ENCODE data around the gene MSRB1. TPM values are rescaled to one million over a fixed set of nuclear protein-coding genes. Genes with fewer than 3 reads are reported as not detected.

MSRB1 gene
- total and polyA plus RNA-seq, 11 donors, result 12.4 to 70.2 (median 33.7) TPM

GRCh38 chr16:1989209-1990100 is 46.5 kb upstream of the MSRB1 start, which contains the start of gene SYNGR3:
Gene SYNGR3 (plus strand): TSS chr16:1989970. CDS start chr16:1990103, 133 bp downstream.
- H3K36me3 ChIP-seq, result peaks cover 0 to 20% (median 13%) of the 10 kb centered on the region in 9 donors
- intact Hi-C loops (cut with DNase I), result loop anchor here in 1 of 10 donors (10.0 kb wide), 1 partner anchor 125 kb away; no protein-coding TSS in a partner anchor
- DNase-seq, result no peak
- no peak for TF ChIP-seq POLR2A (IDR thresholded peaks at IDR 0.05)
- no peak for TF ChIP-seq CTCF (IDR thresholded peaks at IDR 0.05)
- no peak within 1 kb of the TSS for H3K27ac ChIP-seq
- WGBS, 4 donors, result 5 to 21% (median 10%) methylated on average over 15 to 67 of the region's 67 CpGs
- peaks cover 11 to 39% (median 30%) of the 10 kb centered on the region in 9 donors for H3K27me3 ChIP-seq
- H3K9me3 ChIP-seq, result no peaks in the 10 kb centered on the region
- H3K4me1 ChIP-seq, result peaks cover 8 to 47% (median 27%) of the 10 kb centered on the region in 12 donors
- no peak for ATAC-seq
- peak within 1 kb of the TSS in 7 of 12 donors; percentile 13 to 59 (median 30) for H3K4me3 ChIP-seq

GRCh38 chr16:1987198-1987597 is 44.2 kb upstream of the MSRB1 start:
- DNase-seq, result no peak
- TF ChIP-seq CTCF (IDR thresholded peaks at IDR 0.05) (no peak), POLR2A (IDR thresholded peaks at IDR 0.05) (no peak)
- intact Hi-C loops (cut with DNase I), result no loop called here
- H3K36me3 ChIP-seq, result peaks cover 0 to 20% (median 13%) of the 10 kb centered on the region in 9 donors
- H3K27ac ChIP-seq, result no peak overlapping the region
- 84 to 94% (median 90%) methylated on average over 10 of the region's 10 CpGs for WGBS, 4 donors
- ATAC-seq, result no peak
- H3K9me3 ChIP-seq, result no peaks in the 10 kb centered on the region
- H3K27me3 ChIP-seq, result peaks cover 11 to 46% (median 31%) of the 10 kb centered on the region in 9 donors
- H3K4me1 ChIP-seq, result peaks cover 8 to 52% (median 31%) of the 10 kb centered on the region in 12 donors
- H3K4me3 ChIP-seq, result no peak overlapping the region

- peaks cover 11 to 49% (median 28%) of the 10 kb centered on the region in 9 donors for H3K27me3 ChIP-seq
- H3K36me3 ChIP-seq, result peaks cover 0 to 20% (median 13%) of the 10 kb centered on the region in 9 donors
- intact Hi-C loops (cut with DNase I), result loop anchor here in 1 of 10 donors (2.0 kb wide), 1 partner anchor 23 kb away; the partner anchor contains the start of gene ZNF598
- peak overlapping the region in 1 of 12 donors; percentile 98 for H3K4me3 ChIP-seq
- no peak for DNase-seq
- TF ChIP-seq CTCF (IDR thresholded peaks at IDR 0.05) (no peak), POLR2A (IDR thresholded peaks at IDR 0.05) (no peak)
- H3K4me1 ChIP-seq, result peaks cover 3 to 39% (median 17%) of the 10 kb centered on the region in 12 donors
- WGBS, 4 donors, result 90 to 96% (median 95%) methylated on average over 6 to 14 of the region's 14 CpGs
- no peak overlapping the region for H3K27ac ChIP-seq
- ATAC-seq, result no peak
- no peaks in the 10 kb centered on the region for H3K9me3 ChIP-seq
Measured at GRCh38 chr16:1985466-1986150, 42.6 kb upstream of the MSRB1 start.
